NCI-H748 treated with DMSO at 0.1 percent for 48 hours (cell line): ENCODE data around the gene LDLRAD4.

Experiments
- DNase-seq: peaks from one replicate; lab custom pipeline; 2025; lab: John Stamatoyannopoulos, UW

The LDLRAD4 gene

GRCh38 chr18:13218368-13218991, at the start of gene LDLRAD4:
Gene LDLRAD4, plus strand, starts transcription at chr18:13218760.
- DNase-seq: peak; percentile 37

- no peak for DNase-seq
Measured at GRCh38 chr18:13173578-13174145, 44.9 kb upstream of the LDLRAD4 start.

- no peak for DNase-seq
Measured at GRCh38 chr18:13175266-13175665, 43.3 kb upstream of the LDLRAD4 start.

- no peak for DNase-seq
Measured at GRCh38 chr18:13175754-13176210, 42.8 kb upstream of the LDLRAD4 start.

GRCh38 chr18:13176847-13177246, 41.7 kb upstream of the LDLRAD4 start:
- no peak for DNase-seq

GRCh38 chr18:13178197-13178596, 40.4 kb upstream of the LDLRAD4 start:
- no peak for DNase-seq

- DNase-seq: no peak
Measured at GRCh38 chr18:13178976-13179375, 39.6 kb upstream of the LDLRAD4 start.

GRCh38 chr18:13179566-13180113, 38.9 kb upstream of the LDLRAD4 start:
- DNase-seq: no peak

- no peak for DNase-seq
Measured at GRCh38 chr18:13180614-13181375, 37.8 kb upstream of the LDLRAD4 start.

- DNase-seq: no peak
Measured at GRCh38 chr18:13181765-13182164, 36.8 kb upstream of the LDLRAD4 start.

- DNase-seq: no peak
Measured at GRCh38 chr18:13183359-13183758, 35.2 kb upstream of the LDLRAD4 start.

- DNase-seq: no peak
Measured at GRCh38 chr18:13183790-13184189, 34.8 kb upstream of the LDLRAD4 start.

- no peak for DNase-seq
Measured at GRCh38 chr18:13184396-13184795, 34.2 kb upstream of the LDLRAD4 start.

GRCh38 chr18:13185675-13186198, 32.8 kb upstream of the LDLRAD4 start:
- DNase-seq: no peak

GRCh38 chr18:13186687-13187086, 31.9 kb upstream of the LDLRAD4 start:
- no peak for DNase-seq

GRCh38 chr18:13187498-13187897, 31.1 kb upstream of the LDLRAD4 start:
- no peak for DNase-seq

- DNase-seq: no peak
Measured at GRCh38 chr18:13191031-13191430, 27.5 kb upstream of the LDLRAD4 start.

GRCh38 chr18:13191779-13192178, 26.8 kb upstream of the LDLRAD4 start:
- no peak for DNase-seq

GRCh38 chr18:13192970-13193369, 25.6 kb upstream of the LDLRAD4 start:
- DNase-seq: no peak

GRCh38 chr18:13194239-13194638, 24.3 kb upstream of the LDLRAD4 start:
- no peak for DNase-seq

GRCh38 chr18:13198701-13199100, 19.9 kb upstream of the LDLRAD4 start:
- DNase-seq: no peak

- DNase-seq: no peak
Measured at GRCh38 chr18:13199169-13199568, 19.4 kb upstream of the LDLRAD4 start.

GRCh38 chr18:13201292-13201691, 17.3 kb upstream of the LDLRAD4 start:
- no peak for DNase-seq
